Fibroblast of pulmonary artery (primary cell): ENCODE results near the gene ECI1.
"Not testable (repeated sequence)": the region's sequence is repeated elsewhere in the genome, so short reads cannot be mapped to it uniquely, and the experiment has no call there.

ENCODE experiments used
- DNase-seq: peaks from one replicate; pipeline ENCODE4 v3.0.0-alpha.2; 2010; ENCODE audit warnings: low read depth
- H3K4me3 ChIP-seq: replicated peaks from 2 replicates; pipeline ENCODE4 v1.5.1; 2011; ENCODE audit warnings: low read depth, mild to moderate bottlenecking, control low read depth, low read length, moderate library complexity
- TF ChIP-seq, protein P1 (sequence below): IDR thresholded peaks from 2 replicates; pipeline ENCODE4 v1.5.1; 2011; ENCODE audit warnings: mild to moderate bottlenecking, control low read depth, low read length, inconsistent platforms; ENCODE audit errors: missing control alignments

The ECI1 gene

DNA sequence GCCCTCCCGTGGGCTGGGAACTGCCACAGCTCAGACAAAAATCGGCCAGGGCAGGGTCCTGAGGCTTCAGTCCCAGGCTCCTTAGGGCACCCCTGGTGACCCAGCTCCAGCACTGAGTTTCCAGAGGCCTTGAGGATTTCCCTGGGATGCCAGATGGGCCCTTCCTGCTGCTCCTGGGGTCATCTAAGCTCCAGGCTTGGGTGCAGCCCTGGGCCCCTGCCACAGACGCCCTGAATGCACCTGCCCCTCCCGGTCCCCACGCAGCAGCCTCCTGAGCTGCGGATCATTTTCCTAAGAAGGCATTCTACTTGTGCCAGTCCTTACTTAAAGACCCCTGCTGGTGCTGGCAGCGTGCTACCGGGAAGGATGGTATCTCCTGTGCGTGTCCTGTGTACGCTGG lies 22.5 kb upstream of the ECI1 start:
- H3K4me3 ChIP-seq = no peak overlapping the region
- no peak for DNase-seq
- TF ChIP-seq, protein P1, sequence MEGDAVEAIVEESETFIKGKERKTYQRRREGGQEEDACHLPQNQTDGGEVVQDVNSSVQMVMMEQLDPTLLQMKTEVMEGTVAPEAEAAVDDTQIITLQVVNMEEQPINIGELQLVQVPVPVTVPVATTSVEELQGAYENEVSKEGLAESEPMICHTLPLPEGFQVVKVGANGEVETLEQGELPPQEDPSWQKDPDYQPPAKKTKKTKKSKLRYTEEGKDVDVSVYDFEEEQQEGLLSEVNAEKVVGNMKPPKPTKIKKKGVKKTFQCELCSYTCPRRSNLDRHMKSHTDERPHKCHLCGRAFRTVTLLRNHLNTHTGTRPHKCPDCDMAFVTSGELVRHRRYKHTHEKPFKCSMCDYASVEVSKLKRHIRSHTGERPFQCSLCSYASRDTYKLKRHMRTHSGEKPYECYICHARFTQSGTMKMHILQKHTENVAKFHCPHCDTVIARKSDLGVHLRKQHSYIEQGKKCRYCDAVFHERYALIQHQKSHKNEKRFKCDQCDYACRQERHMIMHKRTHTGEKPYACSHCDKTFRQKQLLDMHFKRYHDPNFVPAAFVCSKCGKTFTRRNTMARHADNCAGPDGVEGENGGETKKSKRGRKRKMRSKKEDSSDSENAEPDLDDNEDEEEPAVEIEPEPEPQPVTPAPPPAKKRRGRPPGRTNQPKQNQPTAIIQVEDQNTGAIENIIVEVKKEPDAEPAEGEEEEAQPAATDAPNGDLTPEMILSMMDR = no peak

GRCh38 chr16:2273484-2273883 lies 22.1 kb upstream of the ECI1 start:
- no peak overlapping the region for H3K4me3 ChIP-seq
- TF ChIP-seq, protein P1 = no peak
- no peak for DNase-seq

DNA sequence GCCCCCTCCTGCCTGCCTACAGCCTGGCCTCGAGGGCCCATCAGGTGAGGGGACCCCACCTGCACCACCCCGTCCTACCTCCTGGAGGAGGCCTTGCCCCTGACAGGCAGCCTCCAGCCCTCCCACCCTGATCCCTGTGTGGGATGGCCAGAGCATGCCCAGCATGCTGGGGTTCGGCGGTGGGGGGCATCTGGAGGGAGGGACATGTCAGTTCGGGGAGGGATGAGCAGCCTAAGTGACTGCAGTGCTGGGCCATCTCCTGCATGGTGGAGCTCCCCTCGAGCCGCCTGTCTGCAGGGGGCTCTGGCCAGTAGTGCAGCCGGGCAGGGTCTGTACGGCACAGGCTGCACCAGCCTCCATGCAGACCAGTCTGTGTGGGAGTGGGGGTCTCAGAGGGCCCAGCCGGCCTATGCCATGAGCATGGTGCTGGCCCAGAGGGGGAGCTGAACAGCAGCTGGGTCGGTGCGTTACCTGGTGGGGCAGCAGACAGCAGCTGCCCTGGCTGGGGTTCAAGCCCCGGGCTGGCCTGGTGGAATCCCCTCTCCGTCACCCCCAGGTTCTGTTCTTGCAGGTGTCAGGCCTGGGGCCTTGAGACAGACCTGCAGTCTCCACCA lies 20.6 kb upstream of the ECI1 start:
- H3K4me3 ChIP-seq = no peak overlapping the region
- no peak for DNase-seq
- TF ChIP-seq, protein P1 = no peak

GRCh38 chr16:2270588-2271470 lies 19.4 kb upstream of the ECI1 start:
- H3K4me3 ChIP-seq = no peak overlapping the region
- TF ChIP-seq, protein P1 = no peak
- DNase-seq = no peak

DNA sequence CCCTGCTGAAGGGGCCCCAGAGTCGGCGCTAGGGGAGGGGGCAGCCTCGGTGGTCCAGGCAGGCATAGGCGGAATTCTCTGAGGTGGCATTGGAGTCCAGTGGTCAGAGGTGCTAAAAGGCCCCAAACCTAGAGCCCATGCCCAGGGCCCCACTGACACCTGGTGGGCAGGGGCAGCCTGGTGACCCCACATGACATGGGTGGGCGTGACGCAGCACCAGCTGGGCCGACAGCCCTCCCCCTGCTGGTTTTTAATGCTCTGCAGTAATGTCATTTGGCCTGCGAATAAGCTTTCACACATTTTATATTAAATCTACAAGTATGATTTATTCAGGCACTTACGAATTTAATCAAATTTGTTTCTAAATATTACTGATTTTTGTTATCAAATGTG lies 18.7 kb upstream of the ECI1 start:
- no peak overlapping the region for H3K4me3 ChIP-seq
- DNase-seq = no peak
- TF ChIP-seq, protein P1 = no peak

DNA sequence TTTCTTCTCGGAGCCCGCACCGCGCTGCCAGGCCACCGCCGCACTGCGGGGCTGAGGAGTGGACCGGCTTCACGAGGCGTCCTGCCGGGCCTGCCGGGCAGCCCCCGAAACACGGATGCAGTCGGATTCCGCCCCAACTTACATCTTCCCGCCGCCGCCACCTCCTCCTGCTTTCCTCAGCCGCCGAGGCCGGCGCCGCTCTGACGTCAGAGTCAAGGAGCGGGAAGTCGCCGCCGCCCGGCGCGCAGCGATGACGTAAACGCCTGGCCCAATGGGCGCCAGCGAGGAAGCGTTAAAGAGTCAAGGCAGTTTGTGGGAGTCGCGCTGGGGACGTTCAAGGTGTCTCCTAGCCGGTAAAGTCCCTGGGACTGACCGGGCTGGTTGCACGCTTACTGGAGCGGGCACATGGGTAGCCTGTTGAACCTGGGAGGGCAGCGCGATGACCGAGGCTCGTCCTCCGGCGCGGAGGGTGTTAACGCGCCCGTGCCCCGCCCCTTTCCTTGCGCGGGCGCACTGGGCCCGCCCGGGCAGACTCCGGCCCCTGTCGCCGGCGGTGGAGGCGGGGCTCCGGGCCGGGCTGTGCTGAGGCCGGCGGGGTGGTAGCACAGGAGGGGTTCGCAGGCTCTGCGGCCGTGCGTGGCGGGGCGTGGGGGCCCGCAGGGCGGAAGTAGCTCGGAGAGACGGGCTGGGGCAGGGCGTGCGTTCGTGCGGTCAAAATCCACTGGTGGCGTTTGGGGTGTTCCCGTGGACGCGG lies 16.7 kb upstream of the ECI1 start, which contains the start of gene RNPS1:
Gene RNPS1 (minus strand): TSS at position 214 of the 754 bp plus-strand sequence. CDS start 3,483 bp downstream, outside the sequence.
- DNase-seq = peak; percentile 96
- H3K4me3 ChIP-seq = peak within 1 kb of the TSS; percentile 88
- TF ChIP-seq, protein P1 = no peak

GRCh38 chr16:2267505-2267912 lies 16.1 kb upstream of the ECI1 start:
- DNase-seq = not testable (repeated sequence)
- peak overlapping the region; percentile 88 for H3K4me3 ChIP-seq

GRCh38 chr16:2266887-2267286 lies 15.5 kb upstream of the ECI1 start:
- peak overlapping the region; percentile 88 for H3K4me3 ChIP-seq
- peak; percentile 7 for DNase-seq

DNA sequence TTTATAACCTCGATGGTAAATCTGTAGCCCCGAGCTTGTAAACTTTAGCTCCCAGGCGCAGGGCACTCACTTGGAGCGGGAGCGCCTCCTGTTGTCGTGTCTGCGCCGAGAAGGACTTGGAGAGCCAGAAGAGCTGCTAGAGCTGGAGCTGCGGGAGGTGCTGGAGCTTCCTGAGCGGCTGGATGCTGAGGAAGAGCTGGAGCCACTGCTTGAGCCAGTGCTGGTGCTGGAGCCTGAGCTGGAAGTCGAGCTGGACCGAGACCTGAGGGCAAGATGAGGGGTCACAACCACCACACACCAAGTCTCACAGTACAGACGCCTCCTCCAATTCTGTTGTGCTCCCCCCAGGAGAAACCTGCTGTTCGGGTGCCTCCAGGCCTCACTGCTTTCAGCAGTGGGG lies 11.6 kb upstream of the ECI1 start:
- DNase-seq, H3K4me3 ChIP-seq: not testable (repeated sequence)
